HepG2 (cell line): ENCODE results near the gene POLR1E. TPM values are rescaled to one million over a fixed set of nuclear protein-coding genes. Genes with fewer than 3 reads are reported as not detected.

Source experiments
- ATAC-seq: fragments of 200-7000 bp; cut with Tn5 transposase; 3 replicates; pipeline ENCODE4 v1.9.1; 2020; ENCODE audit warnings: mild to moderate bottlenecking, moderate library complexity
- BruUV-seq: library from RNA; stranded (reverse); fragments of 400-500 nt; replicated peaks from 2 replicates; lab custom pipeline; 2021; lab: Mats Ljungman, UMichigan
- CTCF ChIA-PET: fragments of 300-600 bp; formaldehyde crosslinking; extraction: SDS; loops from one replicate; lab custom pipeline; 2021; ENCODE audit warnings: low total read pairs, inconsistent platforms, low intra/inter-chr PET ratio; lab: Yijun Ruan, JAX
- POLR2A ChIA-PET: fragments of 350-600 bp; sonication (Branson Sonifier 250); formaldehyde crosslinking; loops from one replicate; lab custom pipeline; 2020; ENCODE audit warnings: antibody characterized with exemption, inconsistent platforms; lab: Yijun Ruan, JAX
- DNase-seq: peaks from one replicate; pipeline ENCODE4 v3.0.0-alpha.2; 2015; ENCODE audit warnings: low spot score
- FAIRE-seq: peaks from 3 replicates; lab custom pipeline; 2011; peaks lifted over from hg19 to GRCh38; lab: Jason Lieb, UNC
- H2AFZ ChIP-seq: one replicate; pipeline ENCODE4 v1.6.1; 2011; ENCODE audit warnings: low read length, inconsistent platforms
- H3K27ac ChIP-seq: fragments of 300-600 bp; 3 replicates; pipeline ENCODE4 v1.8.0; 2011; ENCODE audit warnings: mixed run types, mild to moderate bottlenecking, mixed read lengths, low read length, inconsistent platforms; ENCODE audit not compliant: insufficient read depth; ENCODE audit errors: extremely low read length
- H3K27me3 ChIP-seq, 2 experiments: fragments of 200-600 bp in 1 of 2; 2 replicates in 1 of 2; 3 replicates in 1 of 2; pipeline versions ENCODE4 v1.6.0 to v1.8.0; 2011; ENCODE audit warnings: low read length in 2 of 2, mild to moderate bottlenecking in 2 of 2, moderate library complexity in 2 of 2, inconsistent platforms in 1 of 2; ENCODE audit not compliant: insufficient read depth in 2 of 2, control insufficient read depth in 1 of 2
- H3K36me3 ChIP-seq, 2 experiments: fragments of 200-600 bp in 1 of 2; replicated peaks in 1 of 2; 2 replicates in 1 of 2; 3 replicates in 1 of 2; pipeline versions ENCODE4 v1.5.1 to v1.8.0; 2011; ENCODE audit warnings: low read length in 2 of 2, inconsistent platforms in 1 of 2; ENCODE audit not compliant: insufficient read depth in 2 of 2, control insufficient read depth in 1 of 2
- H3K4me1 ChIP-seq: 2 replicates; pipeline ENCODE4 v1.5.1; 2012; ENCODE audit warnings: low read length, inconsistent platforms; ENCODE audit not compliant: insufficient read depth
- H3K4me2 ChIP-seq: 2 replicates; pipeline ENCODE4 v1.6.0; 2011; ENCODE audit warnings: low read depth, low read length, inconsistent platforms
- H3K4me3 ChIP-seq, 3 experiments: fragments of 200-600 bp in 1 of 3; sonication (generic), shearing (Covaris generic) in 1 of 3; replicated peaks in 1 of 3; 2 replicates each; pipeline ENCODE4 v1.5.1; 2011 to 2016; ENCODE audit warnings: low read length in 3 of 3, inconsistent platforms in 2 of 3, low read depth in 2 of 3, mild to moderate bottlenecking in 2 of 3, control low read depth in 1 of 3, mixed read lengths in 1 of 3; ENCODE audit not compliant: insufficient read depth in 1 of 3
- H3K79me2 ChIP-seq: one replicate; pipeline ENCODE4 v1.6.1; 2011; ENCODE audit warnings: low read length, inconsistent platforms; ENCODE audit not compliant: insufficient read depth
- H3K9ac ChIP-seq: 2 replicates; pipeline ENCODE4 v1.6.0; 2011; ENCODE audit warnings: mild to moderate bottlenecking, low read depth, low read length, inconsistent platforms; ENCODE audit not compliant: insufficient read depth
- H3K9me3 ChIP-seq: 2 replicates; pipeline ENCODE4 v1.5.1; 2012; ENCODE audit warnings: mild to moderate bottlenecking, low read length
- H4K20me1 ChIP-seq: 2 replicates; pipeline ENCODE4 v1.6.0; 2011; ENCODE audit warnings: inconsistent platforms, mild to moderate bottlenecking, low read length, moderate library complexity; ENCODE audit not compliant: insufficient read depth
- DPF2 ChIP-seq: sonication (generic); formaldehyde crosslinking; IDR thresholded peaks from 2 replicates; pipeline ENCODE4 v1.4.0; 2020; ENCODE audit warnings: mild to moderate bottlenecking, low read depth, missing genetic modification reagents, borderline replicate concordance
- FOXK2 ChIP-seq: fragments of 450-650 bp; IDR thresholded peaks from 2 replicates; pipeline ENCODE4 v1.6.1; 2016
- HDAC1 ChIP-seq: sonication (generic); formaldehyde crosslinking; IDR thresholded peaks from 2 replicates; pipeline ENCODE4 v1.5.1; 2020; ENCODE audit warnings: mild to moderate bottlenecking, missing genetic modification reagents
- PAF1 ChIP-seq: IDR thresholded peaks from 2 replicates; pipeline ENCODE4 v1.6.1; 2016; ENCODE audit warnings: missing genetic modification reagents, missing compliant biosample characterization
- SAFB2 ChIP-seq: sonication (generic); formaldehyde crosslinking; IDR thresholded peaks from 2 replicates; pipeline ENCODE4 v1.5.1; 2020; ENCODE audit warnings: missing genetic modification reagents, low read depth, mild to moderate bottlenecking, borderline replicate concordance
- SKI ChIP-seq: fragments of 450-650 bp; IDR thresholded peaks from one replicate; pipeline ENCODE4 v1.6.1; 2018; ENCODE audit warnings: mild to moderate bottlenecking; ENCODE audit not compliant: partially characterized antibody
- SMYD3 ChIP-seq: sonication (generic); formaldehyde crosslinking; IDR thresholded peaks from 2 replicates; pipeline ENCODE4 v1.8.1; 2023; ENCODE audit warnings: mild to moderate bottlenecking, missing genetic modification reagents
- ZFP90 ChIP-seq: sonication (generic); formaldehyde crosslinking; IDR thresholded peaks from 2 replicates; pipeline ENCODE4 v1.8.0; 2022; ENCODE audit warnings: missing genetic modification reagents, mild to moderate bottlenecking, inconsistent platforms, borderline replicate concordance
- ZNF362 ChIP-seq: sonication (generic); formaldehyde crosslinking; IDR thresholded peaks from 2 replicates; pipeline ENCODE4 v1.4.0; 2020; ENCODE audit warnings: missing genetic modification reagents, mild to moderate bottlenecking, borderline replicate concordance
- ZNF460 ChIP-seq: sonication (generic); formaldehyde crosslinking; IDR thresholded peaks from 2 replicates; pipeline ENCODE4 v1.5.1; 2020; ENCODE audit warnings: missing genetic modification reagents, mild to moderate bottlenecking, borderline replicate concordance
- ZNF710 ChIP-seq: sonication (generic); formaldehyde crosslinking; IDR thresholded peaks from 2 replicates; pipeline ENCODE4 v1.5.0; 2020; ENCODE audit warnings: mild to moderate bottlenecking, missing genetic modification reagents, borderline replicate concordance
- ZNF770 ChIP-seq: sonication (generic); formaldehyde crosslinking; IDR thresholded peaks from 2 replicates; pipeline ENCODE4 v1.5.0; 2020; ENCODE audit warnings: mild to moderate bottlenecking, missing genetic modification reagents
- WGBS: methylation state at CpG from one replicate; pipeline ENCODE4 v1.1.6; 2017; ENCODE audit warnings: low lambda C conversion rate; 5-methylcytosine and 5-hydroxymethylcytosine counted together
- in situ Hi-C: cut with HindIII; loops from 2 replicates; pipeline ENCODE4 v1.10.0; 2017; ENCODE audit warnings: low pct_unique_long_range_greater_than_20kb; ENCODE audit not compliant: extremely low pct_ligation_motif_present
- intact Hi-C: fragments of 100-400 bp; cut with micrococcal nuclease; formaldehyde crosslinking; loops from one replicate; pipeline ENCODE4 v1.10.0; 2022; ENCODE audit not compliant: unreplicated experiment
- polyA plus RNA-seq, 8 experiments: library from polyadenylated mRNA; depleted of rRNA in 3 of 8; stranded (reverse) in 7 of 8; unstranded in 1 of 8; fragments of >200 nt; fragmentation: Illumina TruSeq in 4 of 8; extraction: Trizol in 4 of 8; gene quantifications; 2 replicates each; pipeline versions ENCODE4 v1.2.1 to v1.2.3, GENCODE V29; 2011 to 2016; ENCODE audit warnings: low read depth in 4 of 8, missing spikeins in 1 of 8, mixed read lengths in 1 of 8; ENCODE audit not compliant: insufficient read depth in 1 of 8
- total RNA-seq, 5 experiments: library from RNA; depleted of rRNA; stranded (reverse); fragments of >200 nt; fragmentation: Illumina TruSeq; extraction: Trizol; gene quantifications; 2 replicates each; pipeline ENCODE4 v1.2.3, GENCODE V29; 2016; ENCODE audit warnings: low read depth in 1 of 5

POLR1E gene
- total and polyA plus RNA-seq, 2 of the 13 experiments (the other 11 are each of a cell fraction or from before 2014, with no cell fraction given), result 23.0 to 37.8 TPM

GRCh38 chr9:37455884-37456647 lies 29.7 kb upstream of the POLR1E start:
- FAIRE-seq, result no peak
- Histone ChIP-seq H3K27ac (peak overlapping the region; percentile 13), H3K9ac (no peak overlapping the region), H3K9me3 (no peaks in the 10 kb centered on the region), H3K79me2 (peaks cover 88% of the 10 kb centered on the region), H4K20me1 (peaks cover 43% of the 10 kb centered on the region), H2AFZ (no peak overlapping the region), H3K4me3 (no peak overlapping the region), H3K4me1 (peaks cover 72% of the 10 kb centered on the region), H3K4me2 (no peak overlapping the region), H3K27me3 (no peaks in the 10 kb centered on the region), H3K36me3 (peaks cover 1 to 3% of the 10 kb centered on the region in 2 experiments; a peak in 1 of 5 replicates)
- ATAC-seq, result peak; percentile 16; the same call in 2 of the 3 replicates
- 57% methylated on average over 5 of the region's 7 CpGs for WGBS
- intact Hi-C loops, result no loop called here
- in situ Hi-C loops, result no loop called here
- no peak for TF ChIP-seq ZFP90
- no peak for TF ChIP-seq SAFB2 (CRISPR knock-in tag)
- TF ChIP-seq SMYD3 (CRISPR knock-in tag), result no peak
- TF ChIP-seq ZNF362 (CRISPR knock-in tag), result peak; percentile 35; the same call in 1 of the 2 replicates
- peak; percentile 56; the same call in 1 of the 2 replicates for TF ChIP-seq ZNF460
- TF ChIP-seq PAF1 (CRISPR knock-in tag), result no peak
- no peak for TF ChIP-seq ZNF710
- TF ChIP-seq ZNF770 (CRISPR knock-in tag), result peak; percentile 89
- no peak for TF ChIP-seq FOXK2
- TF ChIP-seq HDAC1 (CRISPR knock-in tag), result peak; percentile 30; the same call in 1 of the 2 replicates
- no peak for TF ChIP-seq DPF2
- no peak for TF ChIP-seq SKI
- POLR2A ChIA-PET, result interaction anchor here (2.5 kb wide), 1 partner anchor 10 kb away, joined by 8 read pairs; the partner anchor contains the start of gene ZBTB5
- CTCF ChIA-PET, result no interaction called here
- BruUV-seq, result no TSS peak
- DNase-seq, result no peak
